ENCODE results near the gene SRP68.

GRCh38 chr17:76048711-76049110 is 23.6 kb downstream of the SRP68 start:
- TF ChIP-seq, protein P1, sequence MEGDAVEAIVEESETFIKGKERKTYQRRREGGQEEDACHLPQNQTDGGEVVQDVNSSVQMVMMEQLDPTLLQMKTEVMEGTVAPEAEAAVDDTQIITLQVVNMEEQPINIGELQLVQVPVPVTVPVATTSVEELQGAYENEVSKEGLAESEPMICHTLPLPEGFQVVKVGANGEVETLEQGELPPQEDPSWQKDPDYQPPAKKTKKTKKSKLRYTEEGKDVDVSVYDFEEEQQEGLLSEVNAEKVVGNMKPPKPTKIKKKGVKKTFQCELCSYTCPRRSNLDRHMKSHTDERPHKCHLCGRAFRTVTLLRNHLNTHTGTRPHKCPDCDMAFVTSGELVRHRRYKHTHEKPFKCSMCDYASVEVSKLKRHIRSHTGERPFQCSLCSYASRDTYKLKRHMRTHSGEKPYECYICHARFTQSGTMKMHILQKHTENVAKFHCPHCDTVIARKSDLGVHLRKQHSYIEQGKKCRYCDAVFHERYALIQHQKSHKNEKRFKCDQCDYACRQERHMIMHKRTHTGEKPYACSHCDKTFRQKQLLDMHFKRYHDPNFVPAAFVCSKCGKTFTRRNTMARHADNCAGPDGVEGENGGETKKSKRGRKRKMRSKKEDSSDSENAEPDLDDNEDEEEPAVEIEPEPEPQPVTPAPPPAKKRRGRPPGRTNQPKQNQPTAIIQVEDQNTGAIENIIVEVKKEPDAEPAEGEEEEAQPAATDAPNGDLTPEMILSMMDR (IDR thresholded peaks at IDR 0.05; ENCODE audit: insufficient read depth, low read depth, low read length), result no peak
- TF ChIP-seq EZH2 (IDR thresholded peaks at IDR 0.05; ENCODE audit: insufficient read depth, low read length), result no peak

All from astrocyte (in vitro differentiated cells and primary cell).